GM12878 (cell line): ENCODE results near the gene LCA5. TPM values are rescaled to one million over a fixed set of nuclear protein-coding genes. Genes with fewer than 3 reads are reported as not detected.

Experiments
- ATAC-seq: fragments of 200-7000 bp; cut with Tn5 transposase; 3 replicates; pipeline ENCODE4 v1.9.1; 2020; ENCODE audit warnings: mild to moderate bottlenecking, moderate library complexity
- BruUV-seq: library from RNA; stranded (reverse); fragments of 400-500 nt; replicated peaks from 2 replicates; lab custom pipeline; 2021; lab: Mats Ljungman, UMichigan
- CTCF ChIA-PET: fragments of 300-600 bp; sonication (Branson Sonifier 250); formaldehyde crosslinking; extraction: SDS; loops from one replicate; lab custom pipeline; 2021; ENCODE audit warnings: inconsistent platforms; lab: Yijun Ruan, JAX
- POLR2A ChIA-PET: fragments of 350-600 bp; formaldehyde crosslinking; extraction: SDS; loops from one replicate; lab custom pipeline; 2021; ENCODE audit warnings: inconsistent platforms; lab: Charles Lee
- RAD21 ChIA-PET: fragments of 300-600 bp; sonication (Branson Sonifier 250); formaldehyde crosslinking; loops from one replicate; lab custom pipeline; 2023; ENCODE audit warnings: antibody characterized with exemption; ENCODE audit not compliant: unreplicated experiment; lab: Charles Lee
- SMC1A ChIA-PET: fragments of 300-600 bp; sonication (Branson Sonifier 250); formaldehyde crosslinking; loops from one replicate; lab custom pipeline; 2023; ENCODE audit not compliant: unreplicated experiment, uncharacterized antibody; lab: Charles Lee
- DNase-seq: peaks from one replicate; pipeline ENCODE4 v3.0.0-alpha.2; 2011; ENCODE audit warnings: low read depth, low spot score
- FAIRE-seq: peaks from 3 replicates; lab custom pipeline; 2011; peaks lifted over from hg19 to GRCh38; lab: Jason Lieb, UNC
- H2AFZ ChIP-seq: 2 replicates; pipeline ENCODE4 v1.6.0; 2011; ENCODE audit warnings: low read depth, low read length, control low read depth; ENCODE audit not compliant: control insufficient read depth
- H3K27ac ChIP-seq: 2 replicates; pipeline ENCODE4 v1.5.1; 2011; ENCODE audit warnings: control low read depth; ENCODE audit not compliant: control insufficient read depth, insufficient read depth
- H3K27me3 ChIP-seq, 2 experiments: replicated peaks in 1 of 2; 2 replicates each; pipeline versions ENCODE4 v1.6.0 to v1.6.1; 2011; ENCODE audit warnings: low read length in 1 of 2; ENCODE audit not compliant: control insufficient read depth in 2 of 2, insufficient read depth in 2 of 2
- H3K36me3 ChIP-seq, 2 experiments: 2 replicates each; pipeline ENCODE4 v1.5.1; 2011; ENCODE audit warnings: low read length in 1 of 2; ENCODE audit not compliant: control insufficient read depth in 2 of 2, insufficient read depth in 2 of 2
- H3K4me1 ChIP-seq: 2 replicates; pipeline ENCODE4 v1.6.1; 2011; ENCODE audit warnings: mild to moderate bottlenecking, low read length, moderate library complexity, mixed read lengths; ENCODE audit not compliant: control insufficient read depth, insufficient read depth
- H3K4me2 ChIP-seq: 2 replicates; pipeline ENCODE4 v1.6.0; 2011; ENCODE audit warnings: control low read depth; ENCODE audit not compliant: control insufficient read depth, insufficient read depth
- H3K4me3 ChIP-seq: fragments of 200-600 bp; sonication (generic); 2 replicates; pipeline ENCODE4 v1.5.1; 2016
- H3K79me2 ChIP-seq: 2 replicates; pipeline ENCODE4 v1.6.0; 2011; ENCODE audit warnings: low read length; ENCODE audit not compliant: control insufficient read depth, insufficient read depth
- H3K9ac ChIP-seq: 2 replicates; pipeline ENCODE4 v1.8.0; 2011; ENCODE audit warnings: low read length, control low read depth, mixed read lengths; ENCODE audit not compliant: control insufficient read depth, insufficient read depth
- H3K9me3 ChIP-seq: replicated peaks from 3 replicates; pipeline ENCODE4 v1.5.1; 2011; ENCODE audit warnings: mild to moderate bottlenecking, low read length; ENCODE audit not compliant: control insufficient read depth, insufficient read depth
- H4K20me1 ChIP-seq: 2 replicates; pipeline ENCODE4 v1.6.0; 2011; ENCODE audit not compliant: control insufficient read depth, insufficient read depth
- BRCA1 ChIP-seq: IDR thresholded peaks from 2 replicates; pipeline ENCODE4 v1.6.1; 2011; ENCODE audit warnings: low read depth, low read length, improper control_type of control experiment
- ETV6 ChIP-seq, 2 experiments: fragments of 450-650 bp in 1 of 2; IDR thresholded peaks in 1 of 2; conservative IDR thresholded peaks in 1 of 2; 2 replicates each; pipeline ENCODE4 v1.6.1; 2014; ENCODE audit warnings: antibody characterized with exemption in 1 of 2, borderline replicate concordance in 1 of 2, low read depth in 1 of 2, mild to moderate bottlenecking in 1 of 2, moderate library complexity in 1 of 2
- IKZF1 ChIP-seq: fragments of 450-650 bp; conservative IDR thresholded peaks from 2 replicates; pipeline ENCODE4 v1.6.1; 2017; ENCODE audit warnings: antibody characterized with exemption, mild to moderate bottlenecking
- IKZF2 ChIP-seq, 2 experiments: fragments of 450-650 bp; IDR thresholded peaks; 2 replicates each; pipeline ENCODE4 v1.6.1; 2017; ENCODE audit warnings: mild to moderate bottlenecking in 2 of 2, moderate library complexity in 2 of 2
- JUNB ChIP-seq: IDR thresholded peaks from 2 replicates; pipeline ENCODE4 v1.6.1; 2016; ENCODE audit warnings: antibody characterized with exemption, mild to moderate bottlenecking
- MTA2 ChIP-seq: fragments of 450-650 bp; IDR thresholded peaks from 2 replicates; pipeline ENCODE4 v1.6.1; 2016; ENCODE audit warnings: low read depth, mild to moderate bottlenecking, moderate library complexity
- RUNX3 ChIP-seq: IDR thresholded peaks from 2 replicates; pipeline ENCODE4 v1.6.1; 2012; ENCODE audit warnings: low read length, inconsistent platforms
- SPI1 ChIP-seq: IDR thresholded peaks from 2 replicates; pipeline ENCODE4 v1.6.1; 2011; ENCODE audit warnings: low read depth, mild to moderate bottlenecking, low read length, moderate library complexity, borderline replicate concordance; ENCODE audit not compliant: insufficient read depth
- TAF1 ChIP-seq: IDR thresholded peaks from 2 replicates; pipeline ENCODE4 v1.6.1; 2011; ENCODE audit warnings: mild to moderate bottlenecking, low read depth, low read length, borderline replicate concordance
- WGBS: methylation state at CpG from one replicate; pipeline ENCODE4 v1.1.6; 2016; ENCODE audit warnings: low lambda C conversion rate; ENCODE audit not compliant: insufficient replicate concordance, insufficient coverage; ENCODE audit errors: missing lambda C conversion rate; 5-methylcytosine and 5-hydroxymethylcytosine counted together
- in situ Hi-C: fragments of 300-500 bp; cut with MboI; formaldehyde crosslinking; loops from 9 replicates; pipeline ENCODE4 v1.14.3; 2018; ENCODE audit warnings: mixed read lengths
- intact Hi-C: fragments of 100-400 bp; cut with micrococcal nuclease; formaldehyde crosslinking; loops from one replicate; pipeline ENCODE4 v1.14.2; 2022; ENCODE audit not compliant: unreplicated experiment
- polyA plus RNA-seq, 11 experiments: library from polyadenylated mRNA; depleted of rRNA in 4 of 11; unstranded in 6 of 11; stranded (reverse) in 5 of 11; fragments of >200 nt; fragmentation: Nextera tagmentation in 4 of 11; fragmentation: Illumina TruSeq in 1 of 11; extraction: Ambion mirVana in 4 of 11; extraction: Trizol in 1 of 11; gene quantifications; 1 replicate in 1 of 11; 2 replicates in 10 of 11; pipeline versions ENCODE4 v1.2.1 to v1.2.3, GENCODE V29; 2011 to 2016; ENCODE audit warnings: inconsistent platforms in 2 of 11, missing spikeins in 2 of 11, low read depth in 1 of 11
- total RNA-seq, 4 experiments: library from RNA; depleted of rRNA in 3 of 4; stranded (reverse); fragments of >200 nt in 3 of 4; fragmentation: Illumina TruSeq in 1 of 4; extraction: Trizol in 1 of 4; gene quantifications; 2 replicates each; pipeline versions ENCODE4 v1.2.1 to v1.2.3, GENCODE V29; 2013 to 2021
- TF ChIP-seq, protein P1 (sequence below): IDR thresholded peaks from 2 replicates; pipeline ENCODE4 v1.6.1; 2012; ENCODE audit warnings: improper control_type of control experiment, low read depth, low read length; ENCODE audit not compliant: insufficient replicate concordance
- TF ChIP-seq, protein P2 (sequence below): IDR thresholded peaks from 2 replicates; pipeline ENCODE4 v1.6.1; 2011; ENCODE audit warnings: borderline replicate concordance, low read depth, mild to moderate bottlenecking, moderate library complexity, mixed read lengths, low read length; ENCODE audit not compliant: insufficient read depth; ENCODE audit errors: extremely low read length
- TF ChIP-seq, protein P3 (sequence below): IDR thresholded peaks from 2 replicates; pipeline ENCODE4 v1.6.1; 2011; ENCODE audit warnings: low read depth, mild to moderate bottlenecking, low read length, moderate library complexity, borderline replicate concordance; ENCODE audit errors: extremely low read depth
- TF ChIP-seq, protein P4 (sequence below): fragments of 450-650 bp; IDR thresholded peaks from 2 replicates; pipeline ENCODE4 v1.6.1; 2017; ENCODE audit warnings: mild to moderate bottlenecking

LCA5 gene
- total and polyA plus RNA-seq, 10 of the 15 experiments (the other 5 are each of a cell fraction or from before 2014, with no cell fraction given), result 0.13 to 0.45 (median 0.27) TPM

DNA sequence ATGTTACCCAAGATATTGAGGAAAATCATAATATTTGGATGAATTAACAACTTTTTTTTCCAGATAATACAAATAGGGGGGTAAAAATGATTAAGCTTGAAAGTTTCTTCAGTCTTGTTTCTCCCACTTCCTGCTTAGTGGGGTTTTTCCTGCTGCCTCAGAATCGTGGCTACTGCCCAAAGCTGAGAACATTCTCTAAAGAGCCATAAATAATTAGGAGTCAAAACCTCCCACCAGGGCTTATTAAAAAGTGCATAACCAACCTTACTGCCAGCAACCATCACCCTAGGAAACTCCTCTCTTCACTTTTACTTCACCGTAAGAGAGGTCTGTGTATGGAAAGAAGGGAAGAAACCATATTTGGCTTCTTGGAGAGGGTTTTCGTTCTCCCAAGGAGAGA, 9.0 kb upstream of the LCA5 start:
- BruUV-seq, result no TSS peak
- ChIA-PET RAD21 (interaction anchor here (1.1 to 1.8 kb wide), 3 partner anchors 9 to 211 kb away, joined by 3 to 6 read pairs (median 3); partner anchors contain the start of gene LCA5), CTCF (interaction anchor here (0.6 to 2.6 kb wide), 3 partner anchors 11 to 310 kb away, joined by 3 to 15 read pairs (median 4); partner anchors contain the start of gene LCA5), SMC1A (interaction anchor here (1.1 to 1.9 kb wide), 3 partner anchors 7 to 22 kb away, joined by 3 to 9 read pairs (median 7); partner anchors contain the start of gene LCA5), POLR2A (no interaction called here)
- Histone ChIP-seq H3K4me3 (no peak overlapping the region), H3K27me3 (no peaks in the 10 kb centered on the region), H3K36me3 (no peaks in the 10 kb centered on the region), H3K79me2 (no peaks in the 10 kb centered on the region), H4K20me1 (no peaks in the 10 kb centered on the region), H2AFZ (no peak overlapping the region), H3K4me2 (no peak overlapping the region), H3K9me3 (no peaks in the 10 kb centered on the region), H3K4me1 (peaks cover 21% of the 10 kb centered on the region), H3K9ac (no peak overlapping the region), H3K27ac (no peak overlapping the region)
- intact Hi-C loops (loop anchor here (5.0 to 10.0 kb wide), 3 partner anchors 209 to 681 kb away; partner anchors contain the start of genes HMGN3 and IRAK1BP1), in situ Hi-C loops (no loop called here)
- 67% methylated on average over 3 of the region's 3 CpGs for WGBS
- FAIRE-seq (no peak), ATAC-seq (no peak), DNase-seq (no peak)
- TF ChIP-seq IKZF2 (IDR thresholded peaks at IDR 0.05) (0 out of 4 replicates have a peak, but pooled peaks of 1 of the 2 experiments have one; percentile 23), JUNB (0 out of 2 replicates have a peak, but pooled peaks have one; percentile 10), IKZF1 (0 out of 2 replicates have a peak, but pooled peaks have one; percentile 22), BRCA1 (no peak), RUNX3 (peak; percentile 24; the same call in 1 of the 2 replicates), SPI1 (peak; percentile 12; the same call in 1 of the 2 replicates), ETV6 (conservative IDR thresholded peaks at IDR 0.05 in 1 of 2, IDR thresholded peaks at IDR 0.05 in 1 of 2; ENCODE audit: borderline replicate concordance in 1 of 2, low read depth in 1 of 2) (no peak), MTA2 (0 out of 2 replicates have a peak, but pooled peaks have one; percentile 29), TAF1 (no peak)
- TF ChIP-seq, protein P1, sequence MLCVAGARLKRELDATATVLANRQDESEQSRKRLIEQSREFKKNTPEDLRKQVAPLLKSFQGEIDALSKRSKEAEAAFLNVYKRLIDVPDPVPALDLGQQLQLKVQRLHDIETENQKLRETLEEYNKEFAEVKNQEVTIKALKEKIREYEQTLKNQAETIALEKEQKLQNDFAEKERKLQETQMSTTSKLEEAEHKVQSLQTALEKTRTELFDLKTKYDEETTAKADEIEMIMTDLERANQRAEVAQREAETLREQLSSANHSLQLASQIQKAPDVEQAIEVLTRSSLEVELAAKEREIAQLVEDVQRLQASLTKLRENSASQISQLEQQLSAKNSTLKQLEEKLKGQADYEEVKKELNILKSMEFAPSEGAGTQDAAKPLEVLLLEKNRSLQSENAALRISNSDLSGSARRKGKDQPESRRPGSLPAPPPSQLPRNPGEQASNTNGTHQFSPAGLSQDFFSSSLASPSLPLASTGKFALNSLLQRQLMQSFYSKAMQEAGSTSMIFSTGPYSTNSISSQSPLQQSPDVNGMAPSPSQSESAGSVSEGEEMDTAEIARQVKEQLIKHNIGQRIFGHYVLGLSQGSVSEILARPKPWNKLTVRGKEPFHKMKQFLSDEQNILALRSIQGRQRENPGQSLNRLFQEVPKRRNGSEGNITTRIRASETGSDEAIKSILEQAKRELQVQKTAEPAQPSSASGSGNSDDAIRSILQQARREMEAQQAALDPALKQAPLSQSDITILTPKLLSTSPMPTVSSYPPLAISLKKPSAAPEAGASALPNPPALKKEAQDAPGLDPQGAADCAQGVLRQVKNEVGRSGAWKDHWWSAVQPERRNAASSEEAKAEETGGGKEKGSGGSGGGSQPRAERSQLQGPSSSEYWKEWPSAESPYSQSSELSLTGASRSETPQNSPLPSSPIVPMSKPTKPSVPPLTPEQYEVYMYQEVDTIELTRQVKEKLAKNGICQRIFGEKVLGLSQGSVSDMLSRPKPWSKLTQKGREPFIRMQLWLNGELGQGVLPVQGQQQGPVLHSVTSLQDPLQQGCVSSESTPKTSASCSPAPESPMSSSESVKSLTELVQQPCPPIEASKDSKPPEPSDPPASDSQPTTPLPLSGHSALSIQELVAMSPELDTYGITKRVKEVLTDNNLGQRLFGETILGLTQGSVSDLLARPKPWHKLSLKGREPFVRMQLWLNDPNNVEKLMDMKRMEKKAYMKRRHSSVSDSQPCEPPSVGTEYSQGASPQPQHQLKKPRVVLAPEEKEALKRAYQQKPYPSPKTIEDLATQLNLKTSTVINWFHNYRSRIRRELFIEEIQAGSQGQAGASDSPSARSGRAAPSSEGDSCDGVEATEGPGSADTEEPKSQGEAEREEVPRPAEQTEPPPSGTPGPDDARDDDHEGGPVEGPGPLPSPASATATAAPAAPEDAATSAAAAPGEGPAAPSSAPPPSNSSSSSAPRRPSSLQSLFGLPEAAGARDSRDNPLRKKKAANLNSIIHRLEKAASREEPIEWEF, result no peak
- TF ChIP-seq, protein P2, sequence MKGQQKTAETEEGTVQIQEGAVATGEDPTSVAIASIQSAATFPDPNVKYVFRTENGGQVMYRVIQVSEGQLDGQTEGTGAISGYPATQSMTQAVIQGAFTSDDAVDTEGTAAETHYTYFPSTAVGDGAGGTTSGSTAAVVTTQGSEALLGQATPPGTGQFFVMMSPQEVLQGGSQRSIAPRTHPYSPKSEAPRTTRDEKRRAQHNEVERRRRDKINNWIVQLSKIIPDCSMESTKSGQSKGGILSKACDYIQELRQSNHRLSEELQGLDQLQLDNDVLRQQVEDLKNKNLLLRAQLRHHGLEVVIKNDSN, result no peak
- TF ChIP-seq, protein P3, sequence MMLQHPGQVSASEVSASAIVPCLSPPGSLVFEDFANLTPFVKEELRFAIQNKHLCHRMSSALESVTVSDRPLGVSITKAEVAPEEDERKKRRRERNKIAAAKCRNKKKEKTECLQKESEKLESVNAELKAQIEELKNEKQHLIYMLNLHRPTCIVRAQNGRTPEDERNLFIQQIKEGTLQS, result no peak
- TF ChIP-seq, protein P4, sequence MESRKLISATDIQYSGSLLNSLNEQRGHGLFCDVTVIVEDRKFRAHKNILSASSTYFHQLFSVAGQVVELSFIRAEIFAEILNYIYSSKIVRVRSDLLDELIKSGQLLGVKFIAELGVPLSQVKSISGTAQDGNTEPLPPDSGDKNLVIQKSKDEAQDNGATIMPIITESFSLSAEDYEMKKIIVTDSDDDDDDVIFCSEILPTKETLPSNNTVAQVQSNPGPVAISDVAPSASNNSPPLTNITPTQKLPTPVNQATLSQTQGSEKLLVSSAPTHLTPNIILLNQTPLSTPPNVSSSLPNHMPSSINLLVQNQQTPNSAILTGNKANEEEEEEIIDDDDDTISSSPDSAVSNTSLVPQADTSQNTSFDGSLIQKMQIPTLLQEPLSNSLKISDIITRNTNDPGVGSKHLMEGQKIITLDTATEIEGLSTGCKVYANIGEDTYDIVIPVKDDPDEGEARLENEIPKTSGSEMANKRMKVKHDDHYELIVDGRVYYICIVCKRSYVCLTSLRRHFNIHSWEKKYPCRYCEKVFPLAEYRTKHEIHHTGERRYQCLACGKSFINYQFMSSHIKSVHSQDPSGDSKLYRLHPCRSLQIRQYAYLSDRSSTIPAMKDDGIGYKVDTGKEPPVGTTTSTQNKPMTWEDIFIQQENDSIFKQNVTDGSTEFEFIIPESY, result no peak
